ENCODE measurements around the gene ALDH4A1.

Gene ALDH4A1

GRCh38 chr1:18902523-18903290 is at the start of gene ALDH4A1:
Gene ALDH4A1 (minus strand): TSS chr1:18902555. CDS start chr1:18902523, 32 bp downstream.
- DNase-seq = peak; percentile 76 to 98 (median 94)

- DNase-seq = no peak
Measured at GRCh38 chr1:18951818-18952391, 49.5 kb upstream of the ALDH4A1 start.

GRCh38 chr1:18951416-18951815 is 49.1 kb upstream of the ALDH4A1 start:
- DNase-seq = peak in 1 of 56 donors; percentile 7

GRCh38 chr1:18950401-18951026 is 48.2 kb upstream of the ALDH4A1 start:
- peak in 5 of 56 donors; percentile 39 to 66 (median 43) for DNase-seq

- DNase-seq = peak in 44 of 56 donors; percentile 8 to 76 (median 46)
Measured at GRCh38 chr1:18949686-18950400, 47.5 kb upstream of the ALDH4A1 start.

- no peak for DNase-seq
Measured at GRCh38 chr1:18948913-18949685, 46.7 kb upstream of the ALDH4A1 start.

- DNase-seq = peak in 3 of 56 donors; percentile 11 to 30 (median 16)
Measured at GRCh38 chr1:18948048-18948912, 45.9 kb upstream of the ALDH4A1 start.

- peak in 2 of 56 donors; percentile 13 to 48 for DNase-seq
Measured at GRCh38 chr1:18947570-18947969, 45.2 kb upstream of the ALDH4A1 start.

- DNase-seq = peak in 5 of 56 donors; percentile 18 to 40 (median 33)
Measured at GRCh38 chr1:18946550-18947381, 44.4 kb upstream of the ALDH4A1 start.

- DNase-seq = peak in 29 of 56 donors; percentile 25 to 79 (median 50)
Measured at GRCh38 chr1:18945401-18945849, 43.1 kb upstream of the ALDH4A1 start.

GRCh38 chr1:18944810-18945209 is 42.5 kb upstream of the ALDH4A1 start:
- peak in 9 of 56 donors; percentile 24 to 60 (median 31) for DNase-seq

- DNase-seq = no peak
Measured at GRCh38 chr1:18943914-18944572, 41.7 kb upstream of the ALDH4A1 start.

GRCh38 chr1:18943162-18943561 is 40.8 kb upstream of the ALDH4A1 start:
- DNase-seq = no peak

- no peak for DNase-seq
Measured at GRCh38 chr1:18942340-18942739, 40.0 kb upstream of the ALDH4A1 start.

GRCh38 chr1:18941221-18942141 is 39.1 kb upstream of the ALDH4A1 start:
- DNase-seq = peak in 54 of 56 donors; percentile 40 to 95 (median 81)

- peak in 3 of 56 donors; percentile 19 to 39 (median 25) for DNase-seq
Measured at GRCh38 chr1:18940303-18941020, 38.1 kb upstream of the ALDH4A1 start.

All from amygdala (tissue), 56 donors.